IMR-90 (cell line): ENCODE measurements around the gene KCNK3. TPM values are rescaled to one million over a fixed set of nuclear protein-coding genes. Genes with fewer than 3 reads are reported as not detected.

Experiments used
- ATAC-seq: fragments of 200-7000 bp; cut with Tn5 transposase; 2 replicates; pipeline ENCODE4 v1.9.1; 2020; ENCODE audit warnings: low read depth, mild to moderate bottlenecking, moderate library complexity
- BruUV-seq: library from RNA; stranded (reverse); fragments of 400-500 nt; replicated peaks from 2 replicates; lab custom pipeline; 2021; lab: Mats Ljungman, UMichigan
- CTCF ChIA-PET: fragments of 300-600 bp; formaldehyde crosslinking; extraction: SDS; loops from one replicate; lab custom pipeline; 2021; ENCODE audit warnings: antibody characterized with exemption; lab: Yijun Ruan, JAX
- POLR2A ChIA-PET: fragments of 300-600 bp; sonication (Branson Sonifier 250); formaldehyde crosslinking; loops from one replicate; lab custom pipeline; 2022; ENCODE audit warnings: antibody characterized with exemption; ENCODE audit not compliant: unreplicated experiment; lab: Charles Lee
- DNase-seq: peaks from one replicate; pipeline ENCODE4 v3.0.0; 2013
- H2AFZ ChIP-seq: replicated peaks from 2 replicates; pipeline ENCODE3; 2013; ENCODE audit warnings: low read length, mild to moderate bottlenecking; ENCODE audit not compliant: poor library complexity
- H2AK5ac ChIP-seq: 2 replicates; pipeline ENCODE4 v1.6.1; 2013; ENCODE audit warnings: low read depth, low read length, inconsistent platforms
- H2AK9ac ChIP-seq: replicated peaks from 2 replicates; pipeline ENCODE3; 2013; ENCODE audit warnings: mild to moderate bottlenecking, low read depth, low read length, moderate library complexity; ENCODE audit not compliant: poor library complexity
- H2BK120ac ChIP-seq: 2 replicates; pipeline ENCODE4 v1.6.1; 2013; ENCODE audit warnings: low read depth, low read length, inconsistent platforms
- H2BK15ac ChIP-seq: 3 replicates; pipeline ENCODE4 v1.6.1; 2013; ENCODE audit warnings: low read depth, low read length, inconsistent platforms
- H2BK20ac ChIP-seq: 2 replicates; pipeline ENCODE4 v1.6.1; 2013; ENCODE audit warnings: low read depth, mild to moderate bottlenecking, inconsistent platforms, low read length, moderate library complexity
- H2BK5ac ChIP-seq: 2 replicates; pipeline ENCODE4 v1.6.1; 2013; ENCODE audit warnings: mild to moderate bottlenecking, low read depth, low read length, inconsistent platforms; ENCODE audit not compliant: poor library complexity, severe bottlenecking
- H3K14ac ChIP-seq: replicated peaks from 2 replicates; pipeline ENCODE4 v1.6.1; 2013; ENCODE audit warnings: low read depth, low read length, inconsistent platforms
- H3K18ac ChIP-seq: 2 replicates; pipeline ENCODE4 v1.6.1; 2013; ENCODE audit warnings: low read depth, low read length, control low read depth
- H3K23ac ChIP-seq: 2 replicates; pipeline ENCODE4 v1.6.1; 2013; ENCODE audit warnings: low read depth, low read length, inconsistent platforms
- H3K27ac ChIP-seq: 2 replicates; pipeline ENCODE4 v1.5.1; 2013; ENCODE audit warnings: mild to moderate bottlenecking, control low read depth, low read length; ENCODE audit not compliant: insufficient read depth
- H3K27me3 ChIP-seq: 2 replicates; pipeline ENCODE4 v1.6.1; 2013; ENCODE audit warnings: low read length; ENCODE audit not compliant: control insufficient read depth, insufficient read depth
- H3K36me3 ChIP-seq: 2 replicates; pipeline ENCODE4 v1.6.1; 2013; ENCODE audit warnings: low read length, mixed read lengths; ENCODE audit not compliant: control insufficient read depth, insufficient read depth
- H3K4ac ChIP-seq: 2 replicates; pipeline ENCODE4 v1.6.1; 2013; ENCODE audit warnings: low read depth, low read length, inconsistent platforms
- H3K4me1 ChIP-seq: 2 replicates; pipeline ENCODE4 v1.6.1; 2013; ENCODE audit warnings: low read length, mixed read lengths; ENCODE audit not compliant: control insufficient read depth, insufficient read depth
- H3K4me2 ChIP-seq: 2 replicates; pipeline ENCODE4 v1.6.1; 2013; ENCODE audit warnings: low read depth, mild to moderate bottlenecking, control low read depth, low read length, moderate library complexity
- H3K4me3 ChIP-seq: 2 replicates; pipeline ENCODE4 v1.5.1; 2013; ENCODE audit warnings: low read depth, mild to moderate bottlenecking, control low read depth, low read length, moderate library complexity; ENCODE audit not compliant: insufficient read depth
- H3K56ac ChIP-seq: 2 replicates; pipeline ENCODE4 v1.6.1; 2013; ENCODE audit warnings: low read length, inconsistent platforms; ENCODE audit not compliant: insufficient read depth; ENCODE audit errors: extremely low read depth
- H3K79me1 ChIP-seq, 2 experiments: 2 replicates each; pipeline ENCODE4 v1.6.1; 2013; ENCODE audit warnings: low read length in 2 of 2, inconsistent platforms in 1 of 2, low read depth in 1 of 2
- H3K9ac ChIP-seq: 2 replicates; pipeline ENCODE4 v1.6.1; 2013; ENCODE audit warnings: low read depth, low read length, control low read depth
- H3K9me1 ChIP-seq: 2 replicates; pipeline ENCODE4 v1.6.1; 2013; ENCODE audit warnings: low read length, inconsistent platforms; ENCODE audit not compliant: insufficient read depth
- H3K9me3 ChIP-seq: 2 replicates; pipeline ENCODE4 v1.6.1; 2013; ENCODE audit warnings: low read length; ENCODE audit not compliant: control insufficient read depth, insufficient read depth
- H4K20me1 ChIP-seq: 2 replicates; pipeline ENCODE4 v1.6.1; 2013; ENCODE audit warnings: low read length, inconsistent platforms; ENCODE audit not compliant: insufficient read depth
- H4K5ac ChIP-seq: 2 replicates; pipeline ENCODE4 v1.6.1; 2013; ENCODE audit warnings: mild to moderate bottlenecking, low read depth, low read length, control low read depth
- H4K8ac ChIP-seq, 2 experiments: 2 replicates each; pipeline ENCODE4 v1.6.1; 2013; ENCODE audit warnings: low read depth in 2 of 2, low read length in 2 of 2, control low read depth in 1 of 2, inconsistent platforms in 1 of 2
- H4K91ac ChIP-seq: 2 replicates; pipeline ENCODE4 v1.6.1; 2013; ENCODE audit warnings: low read depth, low read length, inconsistent platforms; ENCODE audit not compliant: insufficient read depth
- BHLHE40 ChIP-seq: fragments of 150-350 bp; IDR thresholded peaks from 2 replicates; pipeline ENCODE4 v1.6.1; 2016; ENCODE audit warnings: mild to moderate bottlenecking, low read depth, low read length
- CEBPB ChIP-seq: IDR thresholded peaks from 2 replicates; pipeline ENCODE4 v1.6.1; 2012; ENCODE audit warnings: low read depth, low read length, improper control_type of control experiment
- CHD1 ChIP-seq: IDR thresholded peaks from 2 replicates; pipeline ENCODE4 v1.6.1; 2012; ENCODE audit warnings: low read depth, low read length, improper control_type of control experiment
- CTCF ChIP-seq: conservative IDR thresholded peaks from 2 replicates; pipeline ENCODE4 v1.5.1; 2012; ENCODE audit warnings: mild to moderate bottlenecking, low read depth, low read length, improper control_type of control experiment
- ELK1 ChIP-seq: fragments of 150-350 bp; IDR thresholded peaks from 2 replicates; pipeline ENCODE4 v1.6.1; 2016; ENCODE audit warnings: low read depth, mild to moderate bottlenecking, low read length, moderate library complexity, borderline replicate concordance
- FOS ChIP-seq: fragments of 150-350 bp; IDR thresholded peaks from 2 replicates; pipeline ENCODE4 v1.6.1; 2016; ENCODE audit warnings: low read depth, low read length
- MAZ ChIP-seq: IDR thresholded peaks from 2 replicates; pipeline ENCODE4 v1.6.1; 2012; ENCODE audit warnings: low read depth, mild to moderate bottlenecking, low read length, improper control_type of control experiment, moderate library complexity, borderline replicate concordance
- MXI1 ChIP-seq: IDR thresholded peaks from 2 replicates; pipeline ENCODE4 v1.6.1; 2012; ENCODE audit warnings: low read depth, mild to moderate bottlenecking, low read length, moderate library complexity, borderline replicate concordance
- NFE2L2 ChIP-seq: fragments of 150-350 bp; IDR thresholded peaks from 2 replicates; pipeline ENCODE4 v1.6.1; 2016; ENCODE audit warnings: low read depth, mild to moderate bottlenecking, low read length
- POLR2A ChIP-seq: IDR thresholded peaks from 2 replicates; pipeline ENCODE4 v1.6.1; 2012; ENCODE audit warnings: mild to moderate bottlenecking, low read depth, low read length
- RAD21 ChIP-seq: IDR thresholded peaks from 2 replicates; pipeline ENCODE4 v1.6.1; 2012; ENCODE audit warnings: low read length, improper control_type of control experiment
- SMC3 ChIP-seq: fragments of 150-350 bp; IDR thresholded peaks from 2 replicates; pipeline ENCODE4 v1.6.1; 2016; ENCODE audit warnings: low read depth, mild to moderate bottlenecking, antibody characterized with exemption, low read length, moderate library complexity
- WGBS, 2 experiments: methylation state at CpG; one replicate each; pipeline versions ENCODE4 v1.1.5 to v1.1.7; 2013; ENCODE audit warnings: missing lambda C conversion rate in 2 of 2; ENCODE audit not compliant: insufficient read length in 1 of 2; ENCODE audit errors: extremely low coverage in 2 of 2; 5-methylcytosine and 5-hydroxymethylcytosine counted together
- dilution Hi-C: fragments of 300-500 bp; cut with HindIII; formaldehyde crosslinking; loops from one replicate; pipeline ENCODE4 v1.14.3; 2018; ENCODE audit warnings: low sequenced_read_pairs; ENCODE audit not compliant: unreplicated experiment
- in situ Hi-C: fragments of 300-500 bp; cut with MboI; formaldehyde crosslinking; loops from 3 replicates; pipeline ENCODE4 v1.14.3; 2019; ENCODE audit warnings: low sequenced_read_pairs, inconsistent platforms, mixed read lengths
- intact Hi-C: fragments of 100-400 bp; cut with micrococcal nuclease; formaldehyde crosslinking; loops from 2 replicates; pipeline ENCODE4 v1.10.0; 2022
- polyA plus RNA-seq, 3 experiments: library from polyadenylated mRNA; depleted of rRNA; stranded (reverse); fragments of >200 nt; gene quantifications; 2 replicates each; pipeline ENCODE4 v1.2.3, GENCODE V29; 2012; ENCODE audit warnings: low replicate concordance in 1 of 3
- total RNA-seq: library from RNA; depleted of rRNA; stranded (reverse); fragments of >200 nt; gene quantifications from 2 replicates; pipeline ENCODE4 v1.2.3, GENCODE V29; 2012
- TF ChIP-seq, protein P1 (sequence below): fragments of 150-350 bp; IDR thresholded peaks from 2 replicates; pipeline ENCODE4 v1.6.1; 2017; ENCODE audit warnings: mild to moderate bottlenecking, antibody characterized with exemption, low read length, low read depth

KCNK3 gene
- total and polyA plus RNA-seq, 2 of the 4 experiments (the other 2 are of a cell fraction) = under 0.01 to 0.03 TPM

DNA sequence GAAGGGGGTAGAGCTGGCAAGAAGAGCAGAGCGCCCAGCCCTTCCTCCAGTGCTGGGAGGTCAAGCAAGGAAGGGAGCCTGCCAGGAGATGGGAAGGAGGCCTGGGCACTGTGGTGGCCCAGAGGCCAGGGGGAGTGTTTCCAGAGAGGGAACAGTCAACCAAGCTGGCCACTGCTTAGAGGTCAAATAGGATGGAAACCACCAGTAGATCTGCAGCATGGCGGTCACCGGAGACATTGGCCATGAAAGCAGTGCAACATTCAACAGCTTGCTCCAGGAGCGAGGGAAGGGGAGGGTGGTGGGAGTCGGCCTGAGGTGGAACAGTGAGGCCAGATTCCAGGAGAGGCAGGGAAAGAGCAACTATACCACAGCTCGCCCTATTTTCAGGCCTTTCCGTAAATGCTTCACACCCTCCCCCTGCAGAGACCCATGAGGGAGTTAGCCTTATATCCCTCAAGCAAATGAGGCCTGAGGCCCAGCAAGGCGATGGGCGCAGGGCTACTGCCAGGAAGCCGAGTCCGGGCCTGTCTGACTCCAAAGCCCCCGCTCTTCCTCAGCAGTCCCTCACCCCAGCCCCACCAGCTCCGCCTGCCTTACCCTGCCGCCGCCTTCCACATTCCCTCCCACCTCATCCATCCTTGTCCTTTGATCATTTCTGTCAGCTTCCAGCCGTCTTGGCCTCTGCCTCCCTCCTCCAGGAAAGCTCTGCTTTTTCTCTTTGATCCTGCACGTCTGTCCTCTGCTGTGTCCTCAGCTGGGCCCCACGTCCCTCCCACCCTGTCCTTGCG is 17.0 kb downstream of the KCNK3 start:
- Histone ChIP-seq H4K5ac (no peak overlapping the region), H3K4me3 (no peak overlapping the region), H2AFZ (no peak overlapping the region), H3K9me3 (no peaks in the 10 kb centered on the region), H3K4me1 (no peaks in the 10 kb centered on the region; the same call in 1 of the 2 replicates), H3K18ac (no peak overlapping the region), H2BK120ac (no peak overlapping the region), H3K4ac (no peak overlapping the region), H3K27ac (no peak overlapping the region), H3K36me3 (no peaks in the 10 kb centered on the region), H2BK5ac (no peak overlapping the region), H3K9me1 (no peaks in the 10 kb centered on the region), H3K9ac (no peak overlapping the region), H3K23ac (no peak overlapping the region), H3K27me3 (peaks cover 58% of the 10 kb centered on the region), H3K4me2 (no peak overlapping the region), H2AK9ac (no peak overlapping the region), H2BK20ac (no peak overlapping the region), H2AK5ac (no peak overlapping the region), H4K20me1 (no peaks in the 10 kb centered on the region), H4K91ac (no peak overlapping the region), H2BK15ac (no peak overlapping the region), H3K79me1 (no peaks in the 10 kb centered on the region), H3K56ac (no peak overlapping the region), H3K14ac (no peak overlapping the region), H4K8ac (no peak overlapping the region)
- no TSS peak for BruUV-seq
- 40% methylated on average over 14 of the region's 19 CpGs; no CpG with 5 or more reads in 1 of the 2 experiments for WGBS, 2 experiments
- TF ChIP-seq MAZ (no peak), BHLHE40 (no peak), FOS (no peak), RAD21 (no peak), NFE2L2 (no peak), SMC3 (no peak), CTCF (no peak), POLR2A (no peak), CEBPB (no peak), MXI1 (no peak), ELK1 (no peak), CHD1 (no peak)
- TF ChIP-seq, protein P1, sequence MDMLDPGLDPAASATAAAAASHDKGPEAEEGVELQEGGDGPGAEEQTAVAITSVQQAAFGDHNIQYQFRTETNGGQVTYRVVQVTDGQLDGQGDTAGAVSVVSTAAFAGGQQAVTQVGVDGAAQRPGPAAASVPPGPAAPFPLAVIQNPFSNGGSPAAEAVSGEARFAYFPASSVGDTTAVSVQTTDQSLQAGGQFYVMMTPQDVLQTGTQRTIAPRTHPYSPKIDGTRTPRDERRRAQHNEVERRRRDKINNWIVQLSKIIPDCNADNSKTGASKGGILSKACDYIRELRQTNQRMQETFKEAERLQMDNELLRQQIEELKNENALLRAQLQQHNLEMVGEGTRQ = no peak
- in situ Hi-C loops (no loop called here), intact Hi-C loops (no loop called here), dilution Hi-C loops (no loop called here)
- no peak for ATAC-seq
- CTCF ChIA-PET = no interaction called here
- DNase-seq = no peak
- POLR2A ChIA-PET = no interaction called here
